ENCODE measurements around the gene DNMT3A.

DNA sequence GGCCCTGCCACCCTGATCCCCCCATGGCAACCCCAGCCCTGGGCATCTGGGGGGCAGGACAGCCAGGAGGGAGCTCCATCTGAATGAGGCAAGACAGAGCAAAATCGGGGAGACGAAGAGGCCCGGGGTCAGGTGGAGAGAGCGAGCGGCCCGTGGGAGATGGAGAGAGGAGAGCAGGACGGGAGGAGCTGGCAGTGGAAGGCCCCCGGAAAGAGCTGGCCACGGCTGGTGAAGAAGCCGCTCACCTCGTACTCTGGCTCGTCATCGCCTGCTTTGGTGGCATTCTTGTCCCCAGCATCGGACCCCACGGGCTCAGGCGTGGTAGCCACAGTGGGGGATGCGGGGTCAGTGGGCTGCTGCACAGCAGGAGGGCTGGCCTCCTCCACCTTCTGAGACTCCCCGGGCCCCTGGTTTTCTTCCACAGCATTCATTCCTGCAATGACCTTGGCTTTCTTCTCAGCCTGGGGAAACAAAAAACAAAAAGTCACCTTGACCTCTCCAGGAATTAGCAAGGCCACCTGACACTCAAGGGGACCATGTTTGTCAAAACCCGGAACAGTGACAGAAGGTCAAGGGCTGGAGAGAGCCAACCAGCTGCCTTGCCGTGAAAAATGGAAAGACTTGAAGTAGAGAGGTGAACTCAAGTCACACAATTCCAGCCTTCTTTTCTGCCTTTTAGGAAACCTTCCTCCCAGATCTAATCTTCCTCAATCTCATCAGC is 93.8 kb downstream of the DNMT3A start:
- no peak for TF ChIP-seq POLR2A (IDR thresholded peaks at IDR 0.05)
- TF ChIP-seq, protein P1, sequence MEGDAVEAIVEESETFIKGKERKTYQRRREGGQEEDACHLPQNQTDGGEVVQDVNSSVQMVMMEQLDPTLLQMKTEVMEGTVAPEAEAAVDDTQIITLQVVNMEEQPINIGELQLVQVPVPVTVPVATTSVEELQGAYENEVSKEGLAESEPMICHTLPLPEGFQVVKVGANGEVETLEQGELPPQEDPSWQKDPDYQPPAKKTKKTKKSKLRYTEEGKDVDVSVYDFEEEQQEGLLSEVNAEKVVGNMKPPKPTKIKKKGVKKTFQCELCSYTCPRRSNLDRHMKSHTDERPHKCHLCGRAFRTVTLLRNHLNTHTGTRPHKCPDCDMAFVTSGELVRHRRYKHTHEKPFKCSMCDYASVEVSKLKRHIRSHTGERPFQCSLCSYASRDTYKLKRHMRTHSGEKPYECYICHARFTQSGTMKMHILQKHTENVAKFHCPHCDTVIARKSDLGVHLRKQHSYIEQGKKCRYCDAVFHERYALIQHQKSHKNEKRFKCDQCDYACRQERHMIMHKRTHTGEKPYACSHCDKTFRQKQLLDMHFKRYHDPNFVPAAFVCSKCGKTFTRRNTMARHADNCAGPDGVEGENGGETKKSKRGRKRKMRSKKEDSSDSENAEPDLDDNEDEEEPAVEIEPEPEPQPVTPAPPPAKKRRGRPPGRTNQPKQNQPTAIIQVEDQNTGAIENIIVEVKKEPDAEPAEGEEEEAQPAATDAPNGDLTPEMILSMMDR (IDR thresholded peaks at IDR 0.05), result no peak
- TF ChIP-seq EP300 (IDR thresholded peaks at IDR 0.05), result no peak

Measured in stomach (tissue), 4 donors.